Central memory CD8-positive, alpha-beta T cell (primary cell): ENCODE data around the gene CLASP1.

Source experiments
- ATAC-seq: fragments of 150-1000 bp; cut with Tn5 transposase; replicated peaks from 2 replicates; pipeline ENCODE4 v1.10.0; 2022; ENCODE audit warnings: mild to moderate bottlenecking, moderate FRiP score, moderate number of reproducible peaks; ENCODE audit not compliant: poor library complexity, severe bottlenecking; ENCODE audit errors: extremely low read depth
- DNase-seq, 2 donors: peaks; one replicate each; pipeline ENCODE4 v3.0.0; 2021; ENCODE audit warnings: low spot score in 2 of 2
- H3K27ac Mint-ChIP-seq: one replicate; pipeline ENCODE4 v1.8.0; 2022; ENCODE audit warnings: low read depth, mild to moderate bottlenecking, moderate library complexity, mixed read lengths
- H3K27me3 Mint-ChIP-seq: one replicate; pipeline ENCODE4 v1.8.0; 2022; ENCODE audit warnings: mixed read lengths
- H3K36me3 Mint-ChIP-seq: one replicate; pipeline ENCODE4 v1.8.0; 2022; ENCODE audit warnings: mild to moderate bottlenecking, moderate library complexity, mixed read lengths; ENCODE audit not compliant: insufficient read depth
- H3K4me1 Mint-ChIP-seq: one replicate; pipeline ENCODE4 v1.8.0; 2022; ENCODE audit warnings: mixed read lengths
- H3K4me3 Mint-ChIP-seq: one replicate; pipeline ENCODE4 v1.8.0; 2022; ENCODE audit warnings: mild to moderate bottlenecking, moderate library complexity, mixed read lengths
- H3K9me3 Mint-ChIP-seq: one replicate; pipeline ENCODE4 v1.8.0; 2022; ENCODE audit warnings: mixed read lengths

CLASP1 gene

DNA sequence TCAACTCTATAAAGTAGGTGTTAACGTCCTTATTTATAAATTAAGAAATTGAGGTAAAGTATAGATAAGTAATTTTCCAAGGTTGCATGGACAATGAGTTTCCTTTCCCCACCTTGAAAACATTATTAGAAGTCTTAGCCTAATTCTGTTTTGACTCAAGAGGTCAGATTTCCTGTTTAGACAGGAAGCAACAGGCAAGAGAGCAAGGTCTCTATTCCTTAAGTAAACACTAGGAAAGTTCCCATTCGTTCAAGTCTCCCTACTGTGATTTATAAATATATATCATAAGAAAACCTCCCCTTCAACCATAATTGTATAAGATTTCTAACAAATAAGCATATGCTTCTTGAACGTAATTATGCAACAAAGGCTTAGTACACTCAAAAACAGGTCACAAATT, 40.3 kb downstream of the CLASP1 start:
- Mint-ChIP-seq H3K4me3 (no peak overlapping the region), H3K9me3 (no peaks in the 10 kb centered on the region), H3K27me3 (no peaks in the 10 kb centered on the region), H3K36me3 (peaks cover 4% of the 10 kb centered on the region), H3K4me1 (peaks cover 39% of the 10 kb centered on the region), H3K27ac (no peak overlapping the region)
- no peak for DNase-seq
- ATAC-seq, result no peak

DNA sequence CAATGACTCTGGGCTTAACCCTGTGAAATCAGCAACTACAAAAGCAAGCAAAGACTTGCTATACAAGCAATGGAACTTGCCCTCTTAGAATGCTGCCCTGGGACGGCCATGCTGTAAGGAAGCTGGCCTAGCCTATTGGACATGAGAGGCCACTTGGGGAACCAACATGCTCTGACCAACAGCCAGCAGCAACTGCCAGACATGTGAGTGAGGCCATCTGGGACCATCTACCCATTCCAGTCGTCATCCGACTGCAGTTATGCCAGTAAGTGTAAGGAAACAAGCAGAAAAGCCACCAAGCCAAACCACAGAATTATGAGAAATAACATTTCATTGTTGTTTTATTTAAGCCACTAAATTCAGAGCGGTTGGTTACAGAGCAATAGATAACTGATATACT, 40.9 kb downstream of the CLASP1 start:
- DNase-seq, result no peak
- H3K4me3 Mint-ChIP-seq, result no peak overlapping the region
- H3K36me3 Mint-ChIP-seq, result peaks cover 4% of the 10 kb centered on the region
- H3K27ac Mint-ChIP-seq, result no peak overlapping the region
- peaks cover 45% of the 10 kb centered on the region for H3K4me1 Mint-ChIP-seq
- ATAC-seq, result no peak
- no peaks in the 10 kb centered on the region for H3K27me3 Mint-ChIP-seq
- no peaks in the 10 kb centered on the region for H3K9me3 Mint-ChIP-seq

DNA sequence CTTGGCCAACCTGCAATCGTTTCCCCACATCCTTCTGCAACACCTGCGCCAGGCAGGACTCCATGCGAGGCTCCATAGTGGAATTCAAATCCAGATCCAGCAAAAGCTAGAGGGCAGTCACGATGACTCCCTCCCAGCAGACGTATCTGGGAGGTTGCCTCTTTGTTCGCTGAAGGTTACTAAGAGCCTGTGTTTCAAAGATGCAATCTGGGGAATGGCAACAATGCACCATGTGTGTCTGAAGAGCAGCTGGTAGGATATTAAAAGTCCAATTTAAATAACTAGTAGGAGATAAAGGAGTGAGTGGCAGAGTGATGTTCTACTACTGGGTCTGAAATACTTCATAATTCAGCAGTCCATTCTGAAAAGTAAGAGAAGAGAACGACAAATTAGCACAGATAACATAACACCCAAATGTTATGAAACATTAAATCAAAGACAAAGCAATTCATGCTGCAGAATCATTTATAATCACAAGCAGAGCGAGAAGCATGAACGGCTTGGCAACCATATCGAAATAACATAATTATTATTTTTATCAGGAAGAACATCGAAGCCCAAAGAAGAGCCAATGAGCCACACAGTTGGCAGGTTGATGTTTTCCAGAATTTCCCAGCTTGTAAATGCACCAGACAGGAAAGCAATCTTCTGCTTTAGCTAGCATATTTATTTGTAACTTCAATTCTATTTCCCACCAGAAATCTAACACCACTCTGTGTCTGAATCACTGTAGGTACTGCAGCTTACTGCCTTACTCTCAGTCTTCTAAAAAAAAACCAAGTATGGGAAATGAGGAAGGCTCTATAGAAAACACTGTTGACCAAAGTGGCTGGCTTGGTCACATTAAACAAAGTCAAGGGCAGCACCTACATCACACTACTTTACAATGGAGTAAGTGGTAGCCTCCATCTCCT, 43.2 kb downstream of the CLASP1 start:
- peaks cover 15% of the 10 kb centered on the region for H3K36me3 Mint-ChIP-seq
- H3K27ac Mint-ChIP-seq, result no peak overlapping the region
- DNase-seq, result no peak
- peaks cover 63% of the 10 kb centered on the region for H3K4me1 Mint-ChIP-seq
- ATAC-seq, result no peak
- H3K9me3 Mint-ChIP-seq, result no peaks in the 10 kb centered on the region
- H3K4me3 Mint-ChIP-seq, result no peak overlapping the region
- H3K27me3 Mint-ChIP-seq, result no peaks in the 10 kb centered on the region

DNA sequence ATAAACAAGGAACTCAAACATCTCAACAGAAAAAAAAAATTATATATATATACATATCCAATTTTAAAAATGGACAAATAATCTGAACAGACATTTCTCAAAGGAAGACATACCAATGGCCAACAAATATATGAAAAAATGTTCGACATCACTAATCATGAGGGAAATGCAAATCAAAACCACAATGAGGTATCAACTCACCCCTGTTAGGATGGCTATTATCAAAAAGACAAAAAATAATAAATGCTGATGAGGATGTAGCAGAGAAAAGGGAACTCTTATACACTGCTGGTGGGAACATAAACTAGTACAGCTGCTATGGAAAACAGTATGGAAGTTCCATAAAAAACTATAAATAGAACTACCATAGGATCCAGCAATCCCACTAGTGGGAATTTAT, 46.1 kb downstream of the CLASP1 start:
- ATAC-seq, result no peak
- Mint-ChIP-seq H3K27me3 (no peaks in the 10 kb centered on the region), H3K4me1 (peaks cover 68% of the 10 kb centered on the region), H3K4me3 (no peak overlapping the region), H3K36me3 (peaks cover 15% of the 10 kb centered on the region), H3K9me3 (no peaks in the 10 kb centered on the region), H3K27ac (peak overlapping the region; percentile 67)
- no peak for DNase-seq

DNA sequence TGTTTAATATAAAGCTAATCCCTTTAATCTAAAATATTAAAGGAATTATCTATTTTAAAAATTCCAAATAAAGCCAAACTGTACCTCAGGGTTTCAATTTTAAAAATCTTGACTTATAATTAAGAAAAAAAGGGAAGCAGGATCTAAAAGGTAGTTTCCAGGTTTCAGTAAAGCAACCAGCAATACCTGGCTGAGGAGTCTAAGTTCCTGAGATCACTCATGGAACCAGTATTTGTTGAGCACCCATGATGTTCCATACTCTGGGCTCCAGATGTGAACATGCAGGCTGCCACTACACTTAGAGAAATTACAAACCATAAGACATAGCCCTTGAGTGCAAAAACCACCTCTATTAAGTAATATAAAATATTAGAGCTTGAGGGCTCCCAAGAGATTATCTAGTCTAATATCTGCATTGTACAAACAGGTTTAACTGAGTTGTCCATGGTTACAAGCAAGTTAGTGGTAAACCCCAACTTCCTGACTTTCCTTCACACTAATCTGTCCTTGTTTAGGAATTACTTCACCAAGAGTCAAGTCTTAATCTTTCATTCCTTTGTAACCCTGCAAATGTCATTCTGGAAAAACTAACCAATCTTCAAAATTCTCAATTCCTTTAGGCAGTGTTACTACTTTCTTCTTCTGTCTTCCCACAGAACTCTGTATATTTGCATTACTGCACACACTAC, 49.2 kb downstream of the CLASP1 start:
- DNase-seq (no peak), ATAC-seq (no peak)
- Mint-ChIP-seq H3K27me3 (no peaks in the 10 kb centered on the region), H3K9me3 (no peaks in the 10 kb centered on the region), H3K4me1 (peaks cover 60% of the 10 kb centered on the region), H3K27ac (peak overlapping the region; percentile 3), H3K36me3 (peaks cover 19% of the 10 kb centered on the region), H3K4me3 (no peak overlapping the region)

DNA sequence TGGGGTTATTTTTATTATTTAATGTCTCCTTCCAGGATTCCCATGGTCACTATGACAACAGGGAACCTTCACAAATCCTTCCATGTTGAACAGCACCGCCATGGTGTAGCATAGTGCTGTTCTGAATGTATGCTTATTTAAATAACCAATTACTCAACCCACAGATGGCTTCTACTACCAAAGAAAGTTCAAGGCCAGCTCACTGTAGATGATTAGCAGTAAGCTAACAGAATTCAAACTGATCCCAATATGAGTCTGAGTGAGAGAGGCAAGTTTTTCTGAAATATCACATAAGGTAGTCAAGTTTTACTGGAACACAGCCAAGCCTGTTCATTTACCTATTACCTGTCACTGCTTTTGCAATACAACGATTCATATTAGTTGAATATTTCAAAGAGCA, 51.2 kb downstream of the CLASP1 start:
- no peaks in the 10 kb centered on the region for H3K9me3 Mint-ChIP-seq
- ATAC-seq (no peak), DNase-seq (no peak)
- no peaks in the 10 kb centered on the region for H3K27me3 Mint-ChIP-seq
- no peak overlapping the region for H3K4me3 Mint-ChIP-seq
- peaks cover 47% of the 10 kb centered on the region for H3K4me1 Mint-ChIP-seq
- H3K27ac Mint-ChIP-seq, result peak overlapping the region; percentile 67
- H3K36me3 Mint-ChIP-seq, result peaks cover 16% of the 10 kb centered on the region

DNA sequence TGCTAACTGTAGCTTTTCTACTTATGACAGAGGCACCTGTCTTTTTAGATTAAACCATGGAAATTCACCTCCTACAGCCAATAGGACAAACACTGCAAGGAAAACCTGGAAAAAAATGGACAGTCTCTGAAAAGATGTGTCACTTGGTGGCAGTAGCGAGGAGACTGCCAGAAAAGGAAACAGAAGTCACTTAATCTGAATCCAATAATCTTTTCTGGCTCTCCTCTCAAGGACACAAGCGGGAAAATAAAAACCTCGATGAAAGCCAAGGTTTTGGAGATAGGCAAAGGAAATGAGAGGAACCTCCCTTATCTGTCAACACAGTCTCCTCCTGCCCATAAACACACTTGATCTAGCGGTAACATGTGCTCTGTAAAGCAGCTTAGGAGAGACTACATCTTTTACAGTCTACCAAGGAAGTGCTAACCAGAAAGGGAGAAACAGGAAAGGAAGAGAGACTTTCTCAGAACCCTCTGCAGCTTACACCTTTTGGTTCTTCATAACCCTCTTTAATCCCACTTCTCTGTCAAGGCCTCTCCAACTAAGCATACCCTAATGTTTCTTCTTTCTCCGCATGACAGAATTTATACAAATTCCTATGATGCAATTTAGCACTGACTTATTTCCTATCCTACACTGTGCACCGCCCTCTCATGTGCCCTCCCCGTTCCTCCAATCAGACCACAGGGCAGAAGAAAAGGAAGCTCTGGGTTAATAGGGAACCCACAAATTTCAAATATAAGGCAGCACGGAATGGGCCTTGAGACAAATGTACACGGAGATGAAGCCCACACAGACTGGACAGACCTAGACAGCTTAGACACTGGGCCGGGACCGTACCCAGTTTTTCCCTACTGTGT, 52.8 kb downstream of the CLASP1 start:
- Mint-ChIP-seq H3K27ac (peak overlapping the region; percentile 67), H3K27me3 (no peaks in the 10 kb centered on the region), H3K9me3 (no peaks in the 10 kb centered on the region), H3K4me3 (peak overlapping the region; percentile 8), H3K36me3 (peaks cover 7% of the 10 kb centered on the region), H3K4me1 (peaks cover 40% of the 10 kb centered on the region)
- DNase-seq (no peak), ATAC-seq (no peak)

DNA sequence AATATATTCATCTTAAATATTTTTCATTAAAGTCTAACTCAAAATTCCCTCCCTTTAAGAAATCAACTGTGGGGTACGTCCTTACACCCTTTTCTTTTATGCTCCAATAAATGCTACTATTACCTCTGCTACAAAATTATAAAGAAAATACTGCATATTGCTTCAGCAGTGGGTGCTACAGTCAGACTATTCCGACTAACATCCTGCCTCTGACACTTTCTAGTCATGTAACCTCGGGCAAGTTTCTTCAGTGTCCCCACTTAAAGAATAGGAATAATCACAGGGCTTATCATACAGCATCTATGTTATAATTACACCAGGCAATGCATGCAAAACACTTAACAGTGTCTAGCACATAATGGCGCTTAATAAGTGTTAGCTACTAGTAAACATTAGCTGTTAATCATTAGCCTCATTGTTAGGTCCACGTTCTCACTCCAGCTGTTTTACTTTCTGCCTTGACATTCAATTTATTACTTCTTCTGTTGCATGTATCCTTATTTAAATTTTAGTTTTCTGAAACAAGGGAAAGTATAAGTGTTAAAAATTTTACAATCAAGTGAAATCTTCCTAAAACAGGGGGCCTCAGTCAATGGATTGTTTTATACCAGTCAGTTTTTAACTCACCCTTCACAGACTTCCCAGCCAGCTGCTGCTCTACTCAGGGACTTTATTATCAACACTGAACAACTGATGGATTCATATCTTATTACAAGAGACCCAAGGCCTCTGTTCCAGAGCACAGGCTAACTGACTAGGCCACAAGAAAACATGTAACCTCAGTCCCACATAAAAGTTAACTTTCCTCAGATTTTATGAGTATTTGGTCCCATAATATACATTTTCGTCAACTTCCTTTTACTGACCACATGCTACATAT, 54.0 kb downstream of the CLASP1 start:
- Mint-ChIP-seq H3K36me3 (peaks cover 5% of the 10 kb centered on the region), H3K27ac (no peak overlapping the region)
- no peak for ATAC-seq

DNA sequence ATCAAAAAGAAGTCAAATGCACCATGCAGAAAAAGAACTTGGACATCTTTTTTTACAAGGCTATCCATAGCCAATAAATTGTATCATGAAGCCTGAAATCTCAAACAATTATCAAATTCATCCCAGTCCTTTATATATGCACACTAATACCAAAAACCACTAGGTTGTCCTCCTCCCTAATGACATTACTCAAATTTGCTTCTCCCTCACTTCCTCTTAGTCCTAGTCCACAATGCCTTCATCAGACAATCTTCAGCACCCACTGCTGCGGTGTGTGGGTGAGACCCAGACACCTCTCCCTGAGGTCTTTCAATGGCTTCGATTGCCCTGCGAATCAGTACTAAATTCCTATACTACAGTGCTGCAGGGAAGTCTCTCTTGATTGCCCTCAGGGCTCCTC, 58.1 kb downstream of the CLASP1 start:
- Mint-ChIP-seq H3K9me3 (no peaks in the 10 kb centered on the region), H3K27me3 (no peaks in the 10 kb centered on the region), H3K4me3 (no peak overlapping the region), H3K36me3 (peaks cover 8% of the 10 kb centered on the region), H3K27ac (peak overlapping the region; percentile 7), H3K4me1 (peaks cover 39% of the 10 kb centered on the region)
- DNase-seq (no peak), ATAC-seq (no peak)

More for the DNA sequence above, 54.0 kb downstream of the CLASP1 start:
- Mint-ChIP-seq H3K9me3 (no peaks in the 10 kb centered on the region), H3K27me3 (no peaks in the 10 kb centered on the region), H3K4me3 (no peak overlapping the region), H3K4me1 (peaks cover 36% of the 10 kb centered on the region)
- no peak for DNase-seq

DNA sequence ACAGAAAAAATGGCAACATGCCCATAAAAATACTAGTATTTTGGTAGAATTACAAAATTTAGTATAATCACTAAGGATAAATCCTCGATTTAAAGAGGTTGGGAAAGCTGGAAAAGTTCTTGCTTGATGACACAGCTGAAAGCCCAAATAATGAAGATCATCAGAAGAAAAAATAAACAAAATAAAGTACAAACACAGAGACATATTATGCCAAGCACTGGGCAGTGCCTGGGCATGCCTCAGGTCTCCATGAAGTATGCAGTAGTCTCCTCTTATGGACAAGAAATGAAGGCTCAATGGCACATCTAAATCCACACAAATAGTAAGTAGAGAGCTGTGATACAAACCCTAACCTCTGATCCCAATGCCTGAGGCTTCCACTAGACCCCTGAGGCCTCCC, 60.9 kb downstream of the CLASP1 start:
- Mint-ChIP-seq H3K36me3 (peaks cover 9% of the 10 kb centered on the region), H3K27ac (no peak overlapping the region), H3K27me3 (no peaks in the 10 kb centered on the region), H3K9me3 (no peaks in the 10 kb centered on the region), H3K4me3 (no peak overlapping the region), H3K4me1 (peaks cover 40% of the 10 kb centered on the region)
- ATAC-seq (no peak), DNase-seq (no peak)

DNA sequence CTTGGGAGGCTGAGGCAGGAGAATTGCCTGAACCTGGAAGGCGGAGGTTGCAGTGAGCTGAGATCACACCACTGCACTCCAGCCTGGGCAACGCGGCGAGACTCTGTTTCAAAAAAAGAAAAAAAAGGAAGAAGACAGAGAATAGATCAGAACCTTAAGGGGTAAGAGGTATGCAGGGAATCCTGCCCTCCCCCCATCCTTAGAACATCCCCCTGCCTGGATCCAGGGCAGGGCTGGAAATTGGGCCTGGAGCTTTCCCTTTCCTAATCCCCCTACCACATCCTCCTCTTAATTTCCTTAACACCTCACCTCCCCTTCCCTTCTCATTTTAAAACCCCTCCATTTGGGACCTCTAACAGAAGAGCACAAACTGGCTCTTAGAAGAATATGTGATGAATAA, 62.1 kb downstream of the CLASP1 start:
- no peak overlapping the region for H3K4me3 Mint-ChIP-seq
- peaks cover 47% of the 10 kb centered on the region for H3K4me1 Mint-ChIP-seq
- H3K27me3 Mint-ChIP-seq, result no peaks in the 10 kb centered on the region
- peaks cover 10% of the 10 kb centered on the region for H3K36me3 Mint-ChIP-seq
- no peak overlapping the region for H3K27ac Mint-ChIP-seq
- ATAC-seq (no peak), DNase-seq (no peak)
- H3K9me3 Mint-ChIP-seq, result no peaks in the 10 kb centered on the region

DNA sequence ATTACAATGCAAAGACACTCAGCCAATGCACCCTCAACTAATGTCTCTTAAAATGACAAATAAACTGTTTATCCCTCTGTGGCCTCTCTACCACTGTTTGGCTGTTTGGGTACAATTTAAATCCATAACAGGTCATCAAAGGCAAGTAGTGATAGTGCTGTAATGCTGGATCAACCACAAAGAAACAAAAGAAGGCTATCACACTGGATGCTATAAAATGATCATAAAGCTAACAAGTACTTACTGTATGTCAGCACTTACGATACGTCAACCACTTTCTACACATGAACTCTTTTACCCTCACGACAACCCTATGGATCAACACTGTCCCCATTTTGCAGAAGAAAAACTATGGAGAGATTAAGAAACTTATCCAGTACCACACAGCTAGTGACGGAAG, 64.5 kb downstream of the CLASP1 start:
- no peak for ATAC-seq
- Mint-ChIP-seq H3K36me3 (peaks cover 6% of the 10 kb centered on the region), H3K9me3 (no peaks in the 10 kb centered on the region), H3K4me1 (peaks cover 45% of the 10 kb centered on the region), H3K27me3 (no peaks in the 10 kb centered on the region), H3K4me3 (no peak overlapping the region), H3K27ac (no peak overlapping the region)
- DNase-seq, result no peak
